ENCODE measurements around the gene INSIG2.

INSIG2 gene

GRCh38 chr2:118130385-118130784 lies 42.1 kb downstream of the INSIG2 start:
- no peak for DNase-seq (ENCODE audit: low read depth)

GRCh38 chr2:118131771-118132170 lies 43.5 kb downstream of the INSIG2 start:
- DNase-seq (ENCODE audit: low read depth) = no peak

GRCh38 chr2:118133916-118134315 lies 45.6 kb downstream of the INSIG2 start:
- no peak for DNase-seq (ENCODE audit: low read depth)

GRCh38 chr2:118134650-118135049 lies 46.4 kb downstream of the INSIG2 start:
- DNase-seq (ENCODE audit: low read depth) = no peak

GRCh38 chr2:118145207-118145606 lies 56.9 kb downstream of the INSIG2 start:
- no peak for DNase-seq (ENCODE audit: low read depth)

GRCh38 chr2:118145806-118146205 lies 57.5 kb downstream of the INSIG2 start:
- no peak for DNase-seq (ENCODE audit: low read depth)

GRCh38 chr2:118146315-118147283 lies 58.3 kb downstream of the INSIG2 start:
- DNase-seq (ENCODE audit: low read depth) = no peak

GRCh38 chr2:118148133-118148532 lies 59.9 kb downstream of the INSIG2 start:
- DNase-seq (ENCODE audit: low read depth) = no peak

- no peak for DNase-seq (ENCODE audit: low read depth)
These were observed 60.5 kb downstream of the INSIG2 start for GRCh38 chr2:118148809-118149208.

GRCh38 chr2:118150294-118150693 lies 62.0 kb downstream of the INSIG2 start:
- no peak for DNase-seq (ENCODE audit: low read depth)

GRCh38 chr2:118151831-118152230 lies 63.6 kb downstream of the INSIG2 start:
- DNase-seq (ENCODE audit: low read depth) = no peak

- DNase-seq (ENCODE audit: low read depth) = no peak
These were observed 65.2 kb downstream of the INSIG2 start for GRCh38 chr2:118153433-118153832.

GRCh38 chr2:118154176-118154575 lies 65.9 kb downstream of the INSIG2 start:
- no peak for DNase-seq (ENCODE audit: low read depth)

Measured in activated T-helper 1 cell treated with Interleukin-2 at 50 U/mL for 16 hours (primary cell).